Measurements from ENCODE around the gene MAMLD1. TPM values are rescaled to one million over a fixed set of nuclear protein-coding genes. Genes with fewer than 3 reads are reported as not detected.

Gene MAMLD1
- total and polyA plus RNA-seq, 2 donors (not counting 3 experiments of a cell fraction or from before 2014, with no cell fraction given), result 2.5 to 5.6 TPM

DNA sequence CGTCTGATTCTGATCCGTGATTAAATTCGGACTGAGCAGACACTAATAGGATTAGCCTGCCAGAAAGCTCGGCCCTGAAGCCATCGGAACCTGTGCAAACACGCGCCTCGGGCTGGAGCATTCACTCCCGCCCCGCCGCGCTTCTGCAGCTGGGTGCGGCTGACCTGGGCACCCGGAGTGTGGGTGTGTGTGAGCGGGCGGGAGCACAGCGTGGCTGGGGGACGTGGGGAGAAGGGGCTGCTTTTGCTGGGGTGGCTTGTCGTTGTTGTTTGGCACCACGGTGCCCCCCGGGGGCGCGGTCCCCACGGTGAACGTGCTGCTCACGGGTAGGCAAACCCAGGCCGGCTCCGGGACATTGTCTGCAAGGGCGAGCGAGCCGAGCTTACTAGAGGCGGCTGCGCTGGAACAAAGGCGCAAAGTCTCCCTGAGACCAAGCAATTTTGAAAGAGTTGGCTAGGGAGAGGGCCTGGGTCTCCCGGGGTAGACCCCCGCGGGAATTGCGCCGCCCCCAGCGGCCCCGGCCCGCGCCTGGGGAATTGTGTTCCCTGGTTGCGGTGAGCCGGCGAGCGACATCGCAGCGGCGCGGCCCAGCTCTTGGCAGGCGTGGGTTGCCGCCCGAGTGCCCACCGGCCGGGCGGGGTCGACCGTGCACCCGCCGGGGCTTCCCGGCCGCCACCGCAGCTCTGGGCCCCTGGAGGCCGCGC, 1.4 kb downstream of the MAMLD1 start:
- Histone ChIP-seq H3K9ac (replicated peaks; ENCODE audit: extremely low read depth, insufficient read depth, low read length) (peak overlapping the region; percentile 46), H3K27ac (ENCODE audit: insufficient read depth, low read depth, low read length) (peak overlapping the region; percentile 7), H2AFZ (ENCODE audit: low read depth, low read length) (peak overlapping the region; percentile 45), H3K4me1 (ENCODE audit: control insufficient read depth, extremely low read depth, insufficient read depth, low read length) (peaks cover 13% of the 10 kb centered on the region), H3K36me3 (ENCODE audit: control insufficient read depth in 2 of 2, extremely low read depth in 1 of 2, insufficient read depth in 2 of 2, low read length in 2 of 2) (no peaks in the 10 kb centered on the region), H3K9me1 (replicated peaks; ENCODE audit: control insufficient read depth, extremely low read depth, insufficient read depth, low read length) (no peaks in the 10 kb centered on the region), H3K79me2 (ENCODE audit: control insufficient read depth, insufficient read depth, low read length) (no peaks in the 10 kb centered on the region), H4K20me1 (replicated peaks; ENCODE audit: control insufficient read depth, extremely low read depth, insufficient read depth, low read length) (no peaks in the 10 kb centered on the region), H3K9me3 (replicated peaks; ENCODE audit: control insufficient read depth, insufficient read depth, low read length) (no peaks in the 10 kb centered on the region), H3K4me2 (ENCODE audit: insufficient read depth, low read length) (peak overlapping the region; percentile 71), H3K4me3 (replicated peaks in 1 of 3; ENCODE audit: insufficient read depth in 1 of 3, low read depth in 1 of 3, low read length in 3 of 3) (peak overlapping the region; percentile 43 to 47 (median 46)), H3K27me3 (ENCODE audit: control insufficient read depth in 2 of 2, insufficient read depth in 2 of 2, low read length in 2 of 2) (peaks cover 15 to 16% of the 10 kb centered on the region in 2 experiments)
- intact Hi-C loops (cut with micrococcal nuclease) (loop anchor here (1.0 to 10.0 kb wide), 9 partner anchors 83 to 413 kb away; no protein-coding TSS in a partner anchor), dilution Hi-C loops (cut with MboI; ENCODE audit: extremely low pct_ligation_motif_present, low sequenced_read_pairs) (no loop called here)
- no TSS peak for BruUV-seq (replicated peaks)
- DNase-seq (ENCODE audit: low read depth, low spot score) (peak; percentile 20), FAIRE-seq (no peak)
- POLR2A ChIA-PET, result interaction anchor here (1.1 kb wide), 1 partner anchor 425 kb away, joined by 5 read pairs; no protein-coding TSS in a partner anchor
- TF ChIP-seq MYC (IDR thresholded peaks at IDR 0.05; ENCODE audit: low read depth, low read length) (no peak), GATA2 (IDR thresholded peaks at IDR 0.05; ENCODE audit: insufficient read depth, insufficient read length, low read depth, low read length) (no peak), JUN (IDR thresholded peaks at IDR 0.05; ENCODE audit: borderline replicate concordance, insufficient read depth, insufficient read length, low read depth) (no peak), FOS (IDR thresholded peaks at IDR 0.05; ENCODE audit: borderline replicate concordance, insufficient read depth, low read length) (no peak), EZH2 (IDR thresholded peaks at IDR 0.05; ENCODE audit: borderline replicate concordance, low read depth, low read length, severe bottlenecking) (no peak), POLR2AphosphoS5 (IDR thresholded peaks at IDR 0.05; ENCODE audit: insufficient read depth, low read depth, low read length) (no peak), POLR2A (IDR thresholded peaks at IDR 0.05; ENCODE audit: low read depth, low read length) (no peak)
- TF ChIP-seq, protein P1, sequence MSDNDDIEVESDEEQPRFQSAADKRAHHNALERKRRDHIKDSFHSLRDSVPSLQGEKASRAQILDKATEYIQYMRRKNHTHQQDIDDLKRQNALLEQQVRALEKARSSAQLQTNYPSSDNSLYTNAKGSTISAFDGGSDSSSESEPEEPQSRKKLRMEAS (IDR thresholded peaks at IDR 0.05; ENCODE audit: insufficient read depth, insufficient read length), result no peak
- TF ChIP-seq, protein P2, sequence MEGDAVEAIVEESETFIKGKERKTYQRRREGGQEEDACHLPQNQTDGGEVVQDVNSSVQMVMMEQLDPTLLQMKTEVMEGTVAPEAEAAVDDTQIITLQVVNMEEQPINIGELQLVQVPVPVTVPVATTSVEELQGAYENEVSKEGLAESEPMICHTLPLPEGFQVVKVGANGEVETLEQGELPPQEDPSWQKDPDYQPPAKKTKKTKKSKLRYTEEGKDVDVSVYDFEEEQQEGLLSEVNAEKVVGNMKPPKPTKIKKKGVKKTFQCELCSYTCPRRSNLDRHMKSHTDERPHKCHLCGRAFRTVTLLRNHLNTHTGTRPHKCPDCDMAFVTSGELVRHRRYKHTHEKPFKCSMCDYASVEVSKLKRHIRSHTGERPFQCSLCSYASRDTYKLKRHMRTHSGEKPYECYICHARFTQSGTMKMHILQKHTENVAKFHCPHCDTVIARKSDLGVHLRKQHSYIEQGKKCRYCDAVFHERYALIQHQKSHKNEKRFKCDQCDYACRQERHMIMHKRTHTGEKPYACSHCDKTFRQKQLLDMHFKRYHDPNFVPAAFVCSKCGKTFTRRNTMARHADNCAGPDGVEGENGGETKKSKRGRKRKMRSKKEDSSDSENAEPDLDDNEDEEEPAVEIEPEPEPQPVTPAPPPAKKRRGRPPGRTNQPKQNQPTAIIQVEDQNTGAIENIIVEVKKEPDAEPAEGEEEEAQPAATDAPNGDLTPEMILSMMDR (IDR thresholded peaks at IDR 0.05; ENCODE audit: extremely low read depth in 1 of 2, insufficient read depth in 1 of 2, low read depth in 1 of 2, low read length in 2 of 2), result no peak
- CTCF ChIA-PET, result interaction anchor here (0.7 to 5.0 kb wide), 19 partner anchors 61 to 425 kb away, joined by 3 to 25 read pairs (median 5); partner anchors contain the start of gene EOLA2

All from endothelial cell of umbilical vein (primary cell).